NB4 (cell line): ENCODE results near the gene SRRM2.

ENCODE experiments used
- CTCF ChIP-seq: IDR thresholded peaks from one replicate; pipeline ENCODE4 v1.5.1; 2012; ENCODE audit warnings: low read depth, low read length
- MYC ChIP-seq: IDR thresholded peaks from 2 replicates; pipeline ENCODE4 v1.6.1; 2011; ENCODE audit warnings: low read depth, low read length
- POLR2A ChIP-seq: IDR thresholded peaks from 2 replicates; pipeline ENCODE4 v1.6.1; 2011; ENCODE audit warnings: mild to moderate bottlenecking; ENCODE audit not compliant: insufficient read length; ENCODE audit errors: extremely low read depth

DNA sequence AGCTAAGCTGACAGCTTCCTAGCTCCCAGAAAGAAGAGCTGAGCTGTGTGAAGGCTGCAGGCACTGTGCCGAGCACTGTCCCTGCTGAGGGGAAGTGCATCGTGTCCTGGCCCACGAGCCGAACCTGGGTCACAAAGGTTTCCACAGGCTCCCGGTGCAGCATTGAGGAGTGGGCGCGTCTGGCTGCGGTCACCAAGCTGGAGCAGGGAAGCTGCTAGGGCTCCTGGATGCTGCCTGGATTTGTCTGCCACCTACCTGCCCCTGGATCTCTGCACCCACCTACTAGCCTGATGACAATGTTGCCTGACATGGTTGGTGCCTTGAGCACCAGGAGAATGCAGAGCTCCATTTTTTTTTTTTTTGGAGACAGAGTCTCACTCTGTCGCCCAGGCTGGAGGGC lies 6.5 kb upstream of the SRRM2 start:
- no peak for TF ChIP-seq POLR2A
- no peak for TF ChIP-seq MYC
- no peak for TF ChIP-seq CTCF
